Measurements from ENCODE around the gene ITM2C.

Gene ITM2C

GRCh38 chr2:230908092-230908594 lies 43.4 kb downstream of the ITM2C start:
- DNase-seq (ENCODE audit: low spot score) = no peak

- DNase-seq (ENCODE audit: low spot score) = no peak
These were observed 44.0 kb downstream of the ITM2C start for GRCh38 chr2:230908595-230909191.

DNA sequence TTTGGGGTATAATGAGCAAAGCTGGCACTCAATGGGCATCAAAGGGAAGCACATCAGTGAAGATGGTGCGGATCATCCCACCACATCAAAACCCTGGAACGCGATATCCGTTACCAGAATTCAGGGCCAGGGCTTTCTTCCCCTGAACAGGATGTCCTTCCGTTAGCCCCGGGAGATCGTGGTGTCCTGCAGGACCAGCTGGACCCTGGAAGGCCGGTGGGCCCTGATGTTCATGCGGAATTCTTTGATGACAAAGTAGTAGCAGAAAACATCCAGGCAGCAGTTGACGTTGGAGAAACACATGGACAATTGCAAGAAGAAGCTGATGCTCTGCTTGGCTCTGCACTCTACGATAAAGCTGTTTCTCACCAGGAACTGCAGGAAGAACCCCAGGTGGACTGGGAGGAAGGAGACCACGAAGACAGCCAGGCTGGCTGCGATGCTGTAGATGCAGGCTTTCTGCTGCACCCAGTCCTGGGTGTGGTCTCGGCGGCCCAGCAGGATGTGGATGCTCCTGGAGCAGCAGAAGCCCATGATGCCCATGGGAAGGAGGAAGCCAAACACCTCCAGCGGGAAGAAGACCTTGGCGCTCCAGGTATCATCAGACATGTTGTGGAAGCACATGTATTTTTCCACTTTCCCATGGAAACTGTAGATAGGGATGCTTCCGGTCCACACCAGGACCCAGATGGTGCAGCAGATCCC lies 45.3 kb downstream of the ITM2C start:
- DNase-seq (ENCODE audit: low spot score) = no peak

DNA sequence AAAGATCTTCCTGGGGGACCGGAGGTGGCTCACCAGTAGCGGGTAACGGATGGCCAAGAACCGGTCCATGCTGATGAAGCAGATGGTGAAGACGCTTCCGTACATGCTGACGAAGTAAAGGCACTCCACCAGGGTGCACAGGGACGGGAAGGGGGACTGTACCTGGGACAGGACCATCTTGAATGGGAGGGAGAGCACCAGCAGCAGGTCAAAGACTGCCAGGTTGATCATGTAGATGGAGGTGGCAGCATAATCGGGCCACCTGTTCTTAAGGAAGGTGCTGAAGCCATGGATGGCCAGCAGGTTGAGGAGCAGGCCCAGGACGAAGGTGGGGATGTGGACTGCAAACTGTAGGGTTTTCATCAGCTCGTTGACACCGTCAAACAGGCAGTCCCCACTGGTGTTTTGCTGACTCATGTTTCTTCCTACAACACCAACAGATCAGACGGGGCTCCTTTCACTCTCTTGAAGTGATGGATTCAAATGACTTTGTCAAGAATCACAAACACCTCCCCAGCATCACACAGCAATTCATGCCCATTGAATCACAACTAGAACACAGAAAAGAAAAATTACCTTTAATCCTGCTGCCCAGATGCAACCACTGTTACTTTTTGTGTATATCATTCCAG lies 45.9 kb downstream of the ITM2C start:
- no peak for DNase-seq (ENCODE audit: low spot score)

GRCh38 chr2:230912046-230912445 lies 47.3 kb downstream of the ITM2C start:
- DNase-seq (ENCODE audit: low spot score) = no peak

DNA sequence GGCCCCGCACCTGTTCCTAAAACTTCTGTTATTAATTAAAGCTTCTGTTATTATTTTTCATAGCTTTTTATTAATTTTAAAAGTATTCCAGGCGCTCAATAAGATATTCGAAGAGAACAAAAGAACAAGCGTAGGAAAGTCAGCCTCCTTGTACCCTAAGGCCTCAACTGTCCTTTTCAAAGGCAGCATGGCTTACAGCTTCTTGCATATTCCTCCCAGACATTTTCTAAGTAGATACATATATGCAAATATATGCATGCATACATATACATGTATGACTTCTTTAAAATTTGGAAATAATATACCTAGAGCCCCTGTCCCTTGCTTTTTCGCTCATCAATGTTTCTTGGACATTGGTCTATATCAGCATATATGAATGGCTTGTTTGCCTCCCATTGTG lies 48.0 kb downstream of the ITM2C start:
- DNase-seq (ENCODE audit: low spot score) = no peak

DNA sequence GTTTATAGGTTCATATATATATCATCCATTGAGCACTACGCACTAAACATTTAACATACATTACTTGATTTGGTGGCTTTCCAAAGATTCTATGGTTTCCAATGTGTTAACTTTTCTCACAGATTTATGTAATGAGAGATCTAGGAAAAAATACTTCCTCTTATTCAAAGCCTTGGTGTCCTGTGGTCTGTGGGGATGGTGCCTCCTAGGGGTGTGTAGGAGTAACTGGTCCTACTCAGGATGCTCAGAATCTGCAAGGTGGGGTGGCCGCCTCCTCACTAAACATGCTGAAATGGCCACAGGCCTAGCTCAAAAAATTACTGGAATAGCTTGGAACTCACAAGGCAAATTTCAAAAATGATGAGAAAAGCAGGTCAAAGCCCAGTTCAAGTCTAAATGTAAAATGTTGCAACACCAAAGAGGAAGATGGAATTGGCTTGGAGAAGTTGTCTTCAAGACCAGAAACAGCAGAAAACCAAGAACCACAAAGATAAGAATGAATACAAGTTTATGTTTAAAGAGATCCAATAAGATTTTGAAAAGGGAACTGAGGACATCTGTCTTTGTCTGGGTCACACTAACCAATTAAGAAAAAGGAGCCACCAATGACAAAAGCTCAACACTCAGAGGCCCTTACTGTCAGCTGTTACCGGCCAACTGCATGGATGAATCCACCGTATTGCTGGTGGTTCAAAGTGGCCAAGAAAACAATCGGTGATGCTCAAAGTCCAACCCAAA lies 48.8 kb downstream of the ITM2C start:
- no peak for DNase-seq (ENCODE audit: low spot score)

DNA sequence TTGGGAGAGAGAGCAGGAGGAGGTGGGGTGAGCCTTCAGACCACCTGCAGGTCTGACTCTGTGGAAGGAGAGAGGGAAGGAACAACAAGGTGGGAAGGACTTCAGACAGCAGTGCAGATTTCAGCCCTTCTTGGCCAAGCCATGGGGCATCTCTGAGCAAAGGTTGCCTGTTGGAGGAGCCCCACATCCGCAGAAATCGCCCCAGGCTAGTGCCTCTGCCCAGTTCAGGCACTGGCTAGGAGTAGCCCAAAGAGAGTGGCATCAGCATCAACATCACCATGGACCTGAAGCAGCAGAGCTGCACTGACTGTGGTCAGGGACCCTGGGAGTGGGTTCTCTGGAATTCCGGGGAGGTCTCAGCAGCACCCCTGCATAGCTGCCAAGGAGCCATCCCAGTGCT lies 50.1 kb downstream of the ITM2C start:
- no peak for DNase-seq (ENCODE audit: low spot score)

- DNase-seq (ENCODE audit: low spot score) = no peak
These were observed 50.6 kb downstream of the ITM2C start for GRCh38 chr2:230915319-230915718.

DNA sequence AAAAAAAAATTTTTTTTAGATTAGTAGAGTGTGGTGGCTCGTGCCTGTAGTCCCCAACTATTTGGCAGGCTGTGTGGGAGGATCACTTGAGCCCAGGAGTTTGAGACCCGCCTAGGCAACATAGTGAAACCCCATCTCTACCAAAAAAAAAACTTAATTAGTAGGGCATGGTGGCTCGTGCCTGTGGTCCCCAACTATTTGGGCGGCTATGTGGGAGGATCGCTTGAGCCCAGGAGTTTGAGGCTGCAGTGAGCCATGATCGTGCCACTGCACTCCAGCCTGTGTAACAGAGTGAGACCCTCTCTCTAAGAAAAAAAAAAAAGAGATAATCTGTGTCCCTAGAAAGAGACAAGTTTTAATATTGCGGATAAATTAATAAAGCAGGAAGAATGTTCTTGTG lies 51.5 kb downstream of the ITM2C start:
- DNase-seq (ENCODE audit: low spot score) = no peak

GRCh38 chr2:230919240-230919639 lies 54.5 kb downstream of the ITM2C start:
- DNase-seq (ENCODE audit: low spot score) = no peak

DNA sequence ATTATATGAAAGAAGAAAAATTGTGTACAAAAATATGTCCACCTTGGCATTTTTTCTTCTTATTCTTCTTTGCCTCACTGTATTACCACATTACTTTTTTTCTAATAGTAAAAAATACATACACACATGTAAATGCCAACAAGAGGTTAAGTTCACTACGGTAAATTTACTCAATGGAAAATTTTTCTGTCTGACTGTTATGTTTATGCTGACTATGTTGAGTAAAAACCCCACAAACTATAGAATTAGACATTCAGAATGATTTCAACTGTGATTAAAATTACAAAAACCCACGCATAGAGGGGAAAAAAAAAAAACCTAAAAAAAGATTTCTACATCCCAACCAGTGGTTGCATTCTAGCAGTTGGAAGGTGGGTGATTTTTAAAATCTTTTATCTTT lies 54.9 kb downstream of the ITM2C start:
- no peak for DNase-seq (ENCODE audit: low spot score)

- no peak for DNase-seq (ENCODE audit: low spot score)
These were observed 55.4 kb downstream of the ITM2C start for GRCh38 chr2:230920167-230920566.

GRCh38 chr2:230921806-230922595 lies 57.3 kb downstream of the ITM2C start:
- DNase-seq (ENCODE audit: low spot score) = no peak

GRCh38 chr2:230922951-230923717 lies 58.4 kb downstream of the ITM2C start:
- no peak for DNase-seq (ENCODE audit: low spot score)

DNA sequence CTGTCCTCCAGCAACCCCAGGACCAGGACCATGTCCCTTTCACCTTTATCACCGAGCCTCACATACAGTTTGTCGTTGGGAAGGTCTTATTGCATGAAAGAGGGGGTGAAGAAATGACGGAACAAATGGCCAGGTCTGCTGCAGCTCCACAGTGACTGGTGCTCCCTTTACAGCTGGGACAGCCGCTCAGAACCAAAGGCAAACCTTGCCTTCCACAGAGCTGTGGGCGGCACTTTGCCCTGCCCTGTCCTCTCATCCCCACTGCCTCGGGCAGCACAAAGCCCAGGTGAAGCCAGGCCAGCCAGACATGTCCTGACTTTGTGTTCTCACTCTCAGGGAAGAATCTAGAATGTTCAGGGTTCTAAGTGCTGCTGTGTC lies 59.3 kb downstream of the ITM2C start:
- DNase-seq (ENCODE audit: low spot score) = no peak

GRCh38 chr2:230924470-230925341 lies 60.0 kb downstream of the ITM2C start, which contains the start of gene GPR55:
GPR55 (minus strand) TSS chr2:230925242; CDS start chr2:230910962, 14,280 bp downstream.
- peak; percentile 43 for DNase-seq (ENCODE audit: low spot score)

- DNase-seq (ENCODE audit: low spot score) = no peak
These were observed 60.7 kb downstream of the ITM2C start for GRCh38 chr2:230925443-230925878.

- no peak for DNase-seq (ENCODE audit: low spot score)
These were observed 61.4 kb downstream of the ITM2C start for GRCh38 chr2:230925879-230926765.
